Measurements from ENCODE around the gene CDC73. TPM values are rescaled to one million over a fixed set of nuclear protein-coding genes. Genes with fewer than 3 reads are reported as not detected.

CDC73 gene
- total RNA-seq, 1 donor, result 29.7 TPM

DNA sequence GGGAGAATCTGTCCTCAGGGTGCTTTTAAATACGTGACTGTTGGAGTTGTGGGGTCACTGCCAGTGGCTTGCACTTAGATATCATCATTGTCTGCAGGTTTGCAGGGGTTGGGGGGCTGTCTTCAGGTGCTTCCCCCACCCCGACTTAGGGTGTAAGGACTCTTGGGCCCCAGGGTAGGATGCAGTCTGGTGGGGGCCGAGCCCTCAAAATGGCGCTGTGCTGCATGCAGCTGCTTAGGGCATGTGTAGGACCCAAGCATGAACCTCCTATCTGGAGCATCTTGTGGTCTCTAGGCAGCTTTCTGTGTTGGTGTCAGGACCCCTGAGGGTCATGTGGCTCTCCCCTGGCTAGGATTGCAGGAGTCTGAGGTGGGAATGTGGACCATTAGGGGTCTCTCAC is 120.2 kb downstream of the CDC73 start:
- TF ChIP-seq CTCF (IDR thresholded peaks at IDR 0.05; ENCODE audit: extremely low read depth, low read depth, low read length), result no peak
- H4K20me1 ChIP-seq (ENCODE audit: insufficient read depth, low read length), result no peaks in the 10 kb centered on the region
- H3K4me3 ChIP-seq (ENCODE audit: insufficient read depth, low read length), result no peak overlapping the region
- peak; percentile 14 for DNase-seq (ENCODE audit: insufficient read length, low spot score, missing footprints)
- H3K4me1 ChIP-seq (ENCODE audit: insufficient read depth, low read length), result no peaks in the 10 kb centered on the region
- H2AFZ ChIP-seq (ENCODE audit: low read length), result no peak overlapping the region
- peaks cover 8% of the 10 kb centered on the region for H3K79me2 ChIP-seq (ENCODE audit: insufficient read depth, low read length)
- no peak overlapping the region for H3K4me2 ChIP-seq (ENCODE audit: insufficient read depth, low read length)
- no peaks in the 10 kb centered on the region for H3K36me3 ChIP-seq (ENCODE audit: insufficient read depth, low read length)
- no peak overlapping the region for H3K27ac ChIP-seq (ENCODE audit: low read depth, low read length)
- no peaks in the 10 kb centered on the region for H3K9me3 ChIP-seq (ENCODE audit: low read depth, low read length)
- no peaks in the 10 kb centered on the region for H3K27me3 ChIP-seq (ENCODE audit: insufficient read depth, low read length)

GRCh38 chr1:193249187-193249586 is 127.4 kb downstream of the CDC73 start:
- Histone ChIP-seq H3K27ac (ENCODE audit: low read depth, low read length) (no peak overlapping the region), H3K4me3 (ENCODE audit: insufficient read depth, low read length) (no peak overlapping the region), H3K79me2 (ENCODE audit: insufficient read depth, low read length) (no peaks in the 10 kb centered on the region), H2AFZ (ENCODE audit: low read length) (no peak overlapping the region), H3K4me2 (ENCODE audit: insufficient read depth, low read length) (no peak overlapping the region), H3K4me1 (ENCODE audit: insufficient read depth, low read length) (no peaks in the 10 kb centered on the region), H4K20me1 (ENCODE audit: insufficient read depth, low read length) (no peaks in the 10 kb centered on the region), H3K36me3 (ENCODE audit: insufficient read depth, low read length) (peaks cover 13% of the 10 kb centered on the region), H3K27me3 (ENCODE audit: insufficient read depth, low read length) (no peaks in the 10 kb centered on the region), H3K9me3 (ENCODE audit: low read depth, low read length) (no peaks in the 10 kb centered on the region)
- TF ChIP-seq CTCF (IDR thresholded peaks at IDR 0.05; ENCODE audit: extremely low read depth, low read depth, low read length), result no peak
- no peak for DNase-seq (ENCODE audit: insufficient read length, low spot score, missing footprints)

DNA sequence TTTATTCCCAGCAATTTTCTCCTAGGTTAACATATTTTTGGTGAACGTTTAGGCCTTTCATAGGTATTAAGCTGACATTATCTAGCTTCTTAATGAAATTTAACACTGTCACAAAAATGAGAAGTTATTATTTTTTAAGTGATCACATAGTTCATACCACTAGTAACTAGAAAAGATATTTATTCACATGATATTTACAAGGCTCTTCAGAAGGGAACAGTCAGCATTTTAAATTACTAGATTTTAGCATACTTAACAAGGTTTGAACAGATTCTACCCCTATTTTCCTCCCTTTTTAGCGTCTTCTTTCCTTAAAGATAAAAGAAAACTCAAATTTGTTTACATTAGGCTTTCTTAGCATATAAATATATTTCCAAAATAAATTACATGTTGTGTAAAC is 130.1 kb downstream of the CDC73 start:
- DNase-seq (ENCODE audit: insufficient read length, low spot score, missing footprints), result no peak
- Histone ChIP-seq H2AFZ (ENCODE audit: low read length) (no peak overlapping the region), H3K4me2 (ENCODE audit: insufficient read depth, low read length) (no peak overlapping the region), H3K79me2 (ENCODE audit: insufficient read depth, low read length) (no peaks in the 10 kb centered on the region), H3K36me3 (ENCODE audit: insufficient read depth, low read length) (peaks cover 13% of the 10 kb centered on the region), H3K27ac (ENCODE audit: low read depth, low read length) (no peak overlapping the region), H3K9me3 (ENCODE audit: low read depth, low read length) (no peaks in the 10 kb centered on the region), H3K4me3 (ENCODE audit: insufficient read depth, low read length) (no peak overlapping the region), H3K27me3 (ENCODE audit: insufficient read depth, low read length) (no peaks in the 10 kb centered on the region), H4K20me1 (ENCODE audit: insufficient read depth, low read length) (no peaks in the 10 kb centered on the region), H3K4me1 (ENCODE audit: insufficient read depth, low read length) (no peaks in the 10 kb centered on the region)
- TF ChIP-seq CTCF (IDR thresholded peaks at IDR 0.05; ENCODE audit: extremely low read depth, low read depth, low read length), result no peak

DNA sequence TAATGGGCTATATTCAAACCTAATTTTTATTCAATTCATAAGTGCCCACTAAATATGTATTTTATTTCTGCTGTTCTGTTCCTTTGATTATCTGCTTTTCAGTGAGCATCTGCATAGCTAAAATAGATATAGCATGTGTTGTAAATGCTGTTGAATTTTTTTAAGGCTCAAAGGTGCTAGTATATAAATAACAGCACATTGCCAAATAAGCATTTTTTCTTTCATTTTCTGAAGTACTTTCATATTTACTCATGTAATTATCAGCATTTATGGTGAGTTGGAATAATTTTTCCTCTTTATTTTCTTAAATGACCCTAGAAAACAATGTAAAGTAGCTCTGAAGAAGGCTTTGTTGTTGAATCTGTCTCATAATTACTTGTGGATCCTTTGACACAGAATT is 134.2 kb downstream of the CDC73 start:
- H2AFZ ChIP-seq (ENCODE audit: low read length), result no peak overlapping the region
- TF ChIP-seq CTCF (IDR thresholded peaks at IDR 0.05; ENCODE audit: extremely low read depth, low read depth, low read length), result no peak

More for the DNA sequence above, 134.2 kb downstream of the CDC73 start:
- no peaks in the 10 kb centered on the region for H3K79me2 ChIP-seq (ENCODE audit: insufficient read depth, low read length)
- no peak overlapping the region for H3K27ac ChIP-seq (ENCODE audit: low read depth, low read length)
- H3K4me3 ChIP-seq (ENCODE audit: insufficient read depth, low read length), result no peak overlapping the region
- H3K27me3 ChIP-seq (ENCODE audit: insufficient read depth, low read length), result no peaks in the 10 kb centered on the region
- no peak overlapping the region for H3K4me2 ChIP-seq (ENCODE audit: insufficient read depth, low read length)
- no peaks in the 10 kb centered on the region for H3K9me3 ChIP-seq (ENCODE audit: low read depth, low read length)
- DNase-seq (ENCODE audit: insufficient read length, low spot score, missing footprints), result no peak
- no peaks in the 10 kb centered on the region for H3K4me1 ChIP-seq (ENCODE audit: insufficient read depth, low read length)
- H4K20me1 ChIP-seq (ENCODE audit: insufficient read depth, low read length), result no peaks in the 10 kb centered on the region
- H3K36me3 ChIP-seq (ENCODE audit: insufficient read depth, low read length), result no peaks in the 10 kb centered on the region
